Measurements from ENCODE around the gene ZSCAN18.
A peak's percentile ranks its signal among the peaks of the same experiment; 100 is the strongest.
"Not testable (repeated sequence)": the region's sequence is repeated elsewhere in the genome, so short reads cannot be mapped to it uniquely, and the experiment has no call there.

The ZSCAN18 gene

DNA sequence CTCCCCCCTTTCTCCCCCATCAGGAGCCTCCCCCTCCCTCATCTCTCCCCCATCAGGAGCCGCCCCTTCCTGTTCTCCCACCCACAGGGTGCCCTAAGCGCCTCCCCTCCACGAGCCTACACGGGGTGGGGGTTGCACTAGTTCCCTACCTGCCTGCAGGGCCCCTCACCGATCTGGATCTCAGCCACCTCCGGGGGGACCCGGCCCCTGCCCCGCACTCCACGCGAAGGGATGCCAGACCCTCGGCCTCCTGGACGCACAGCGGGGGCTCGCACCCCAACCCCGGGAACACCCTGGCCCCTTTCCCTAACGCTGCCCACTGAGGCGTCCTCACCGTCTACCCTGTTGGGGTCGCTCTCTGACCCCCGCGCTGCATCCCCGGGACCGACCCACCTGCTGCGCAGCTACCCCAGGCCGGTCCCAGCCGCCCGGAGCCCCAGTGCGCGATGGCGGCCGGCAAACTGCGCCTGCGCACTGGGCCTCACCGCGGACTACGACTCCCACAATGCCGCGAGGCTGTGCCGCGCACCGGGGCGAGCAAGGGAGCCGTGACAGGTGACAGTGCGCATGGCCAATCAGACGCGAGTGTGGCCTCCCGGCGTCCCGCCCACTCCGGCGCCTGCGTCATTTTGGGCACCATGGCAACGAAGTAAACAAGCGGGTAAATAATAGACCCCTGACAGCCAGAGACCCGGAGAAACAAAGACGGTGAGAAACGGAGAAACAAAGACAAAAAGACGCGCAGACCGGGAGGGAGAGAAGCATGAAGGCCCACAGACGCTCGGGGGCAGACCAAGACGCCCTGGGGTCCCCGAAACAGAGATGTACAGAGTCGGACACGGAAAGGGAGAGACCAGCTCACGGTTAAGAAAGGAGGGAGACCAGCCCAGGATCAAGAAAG is at the start of gene ZSCAN18:
TSS of gene ZSCAN18 (minus strand) at position 451 of the 901 bp plus-strand sequence. CDS start 7,964 bp downstream, outside the sequence.
- DNase-seq: peak; percentile 96

DNA sequence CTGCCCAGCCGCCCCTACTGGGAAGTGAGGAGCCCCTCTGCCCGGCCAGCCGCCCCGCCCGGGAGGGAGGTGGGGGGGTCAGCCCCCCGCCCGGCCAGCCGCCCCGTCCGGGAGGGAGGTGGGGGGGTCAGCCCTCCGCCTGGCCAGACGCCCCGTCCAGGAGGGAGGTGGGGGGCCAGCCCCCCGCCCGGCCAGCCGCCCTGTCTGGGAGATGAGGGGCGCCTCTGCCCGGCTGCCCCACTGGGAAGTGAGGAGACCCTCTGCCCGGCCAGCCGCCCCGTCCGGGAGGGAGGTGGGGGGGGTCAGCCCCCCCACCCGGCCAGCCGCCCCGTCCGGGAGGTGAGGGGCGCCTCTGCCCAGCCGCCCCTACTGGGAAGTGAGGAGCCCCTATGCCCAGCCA is 49.4 kb upstream of the ZSCAN18 start:
- not testable (repeated sequence) for DNase-seq

DNA sequence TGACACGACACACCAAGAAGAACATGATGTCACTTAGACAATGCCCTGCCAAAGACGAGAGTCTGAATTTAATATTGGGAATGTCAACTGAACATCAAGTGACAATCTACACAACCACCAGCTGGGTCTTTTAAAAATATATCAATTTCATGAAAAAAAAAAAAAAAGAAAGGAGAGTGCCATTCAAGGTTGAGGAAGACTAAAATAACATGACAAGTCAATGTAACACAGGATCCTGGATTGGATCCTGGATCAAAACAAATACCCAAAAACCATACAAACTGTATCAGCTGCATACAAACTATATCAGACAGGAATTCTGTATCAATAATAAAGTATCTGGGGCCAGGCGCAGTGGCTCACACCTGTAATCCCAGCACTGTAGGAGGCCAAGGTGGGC is 47.8 kb upstream of the ZSCAN18 start:
- no peak for DNase-seq

DNA sequence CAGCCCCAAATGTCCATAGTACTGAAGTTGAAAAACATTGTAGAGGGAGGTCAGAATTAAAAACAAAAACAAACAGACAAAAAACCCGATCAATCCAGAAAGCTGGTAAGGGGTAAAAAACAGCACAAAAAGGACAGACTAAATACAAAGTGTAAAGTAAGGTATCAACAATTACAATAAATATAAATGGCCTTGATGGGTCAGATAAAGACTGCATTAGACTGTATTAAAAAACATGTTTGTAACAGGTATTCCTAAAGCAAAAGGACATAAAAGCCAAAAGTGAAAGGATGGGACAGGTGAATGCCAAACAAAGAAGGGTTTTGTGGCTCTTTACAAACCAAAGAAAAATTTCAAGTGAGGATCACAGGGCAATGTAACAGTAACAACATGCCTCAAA is 36.2 kb upstream of the ZSCAN18 start:
- DNase-seq: no peak

DNA sequence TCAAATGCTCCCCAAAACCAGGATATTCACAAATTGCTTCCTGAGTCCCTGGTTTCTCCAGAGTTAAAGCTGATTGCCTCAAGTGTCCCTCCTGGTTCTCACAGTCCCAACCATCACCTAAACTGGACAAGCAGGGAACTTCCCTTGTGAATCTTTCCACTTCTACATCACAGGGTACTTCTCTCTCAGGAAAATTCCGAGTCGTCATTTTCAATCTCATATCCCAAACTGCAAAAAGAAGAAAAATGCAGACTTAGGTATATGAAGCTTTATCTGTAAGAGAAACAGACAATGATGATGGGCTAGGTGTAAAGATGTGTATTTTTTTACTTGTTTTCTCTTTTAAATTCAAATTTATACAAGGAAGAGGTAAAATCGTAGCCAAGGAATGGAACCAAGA is 31.3 kb upstream of the ZSCAN18 start:
- no peak for DNase-seq

GRCh38 chr19:58128041-58128685 is 30.1 kb upstream of the ZSCAN18 start:
- DNase-seq: no peak

GRCh38 chr19:58123354-58123753 is 25.3 kb upstream of the ZSCAN18 start:
- no peak for DNase-seq

GRCh38 chr19:58118979-58119733 is 21.1 kb upstream of the ZSCAN18 start:
- no peak for DNase-seq

DNA sequence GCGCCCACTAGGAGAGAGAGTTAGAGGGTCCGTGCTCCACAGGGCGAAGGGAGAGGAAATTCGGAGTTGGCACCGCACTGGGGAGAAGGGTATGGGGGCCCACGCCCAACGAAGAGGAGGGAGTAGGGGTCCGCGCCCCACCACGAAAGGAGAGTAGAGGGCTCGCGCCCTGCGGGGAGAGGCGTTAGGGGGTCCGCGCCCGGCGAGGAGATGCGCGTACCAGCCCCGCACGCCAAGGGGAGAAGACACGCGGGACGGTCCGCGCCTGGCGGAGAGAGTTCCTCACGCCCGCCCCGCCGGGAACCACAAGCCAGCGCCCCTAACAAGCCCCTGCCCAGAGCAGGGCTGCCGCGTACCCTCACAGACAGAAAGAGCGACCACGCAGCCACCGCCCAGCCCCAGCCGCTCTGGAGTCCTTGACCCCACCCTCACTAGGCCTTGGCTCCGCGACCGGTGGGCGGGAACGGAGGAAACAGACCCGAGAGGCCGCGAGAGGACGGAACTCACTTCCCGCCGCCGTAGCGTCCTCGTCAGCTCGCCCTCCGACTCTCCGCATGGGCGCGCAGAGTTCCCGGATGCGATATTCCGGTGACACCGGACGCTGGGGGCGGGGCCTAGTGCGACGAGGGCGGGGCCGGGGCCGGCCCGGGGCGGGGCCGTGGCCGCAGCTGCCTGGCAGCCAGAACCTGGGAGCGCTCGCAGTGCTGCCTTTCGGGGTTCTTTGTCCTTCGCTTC is 20.0 kb upstream of the ZSCAN18 start:
- no peak for DNase-seq

GRCh38 chr19:58108546-58108817 is 10.5 kb upstream of the ZSCAN18 start:
- DNase-seq: no peak

- DNase-seq: no peak
These were observed 9.9 kb upstream of the ZSCAN18 start for GRCh38 chr19:58107778-58108545.

GRCh38 chr19:58098682-58098998 is 609 bp upstream of the ZSCAN18 start:
- DNase-seq: no peak

GRCh38 chr19:58097349-58097748 is 682 bp downstream of the ZSCAN18 start:
- no peak for DNase-seq

- no peak for DNase-seq
These were observed 1.1 kb downstream of the ZSCAN18 start for GRCh38 chr19:58096884-58097283.

GRCh38 chr19:58095328-58095727 is 2.7 kb downstream of the ZSCAN18 start:
- no peak for DNase-seq

DNA sequence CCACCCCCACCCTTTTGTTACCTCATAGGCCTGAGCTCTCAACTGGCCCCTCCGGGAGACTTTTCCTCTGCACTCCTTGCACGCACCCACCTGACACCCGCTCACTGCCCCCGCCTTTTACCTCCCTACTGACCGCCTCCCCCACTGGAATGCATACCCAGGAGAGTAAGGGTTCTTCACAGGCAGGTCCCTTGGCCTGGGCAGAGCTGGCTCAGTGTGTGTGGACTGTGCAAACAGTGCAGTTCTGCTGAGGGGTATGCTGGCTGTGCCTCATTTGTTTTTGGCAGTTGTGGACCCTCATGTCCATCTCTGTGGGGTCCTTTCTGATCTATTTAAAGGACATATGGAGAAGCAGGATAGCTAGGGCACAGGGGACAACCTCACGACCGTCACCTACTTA is 5.0 kb downstream of the ZSCAN18 start:
- no peak for DNase-seq

DNA sequence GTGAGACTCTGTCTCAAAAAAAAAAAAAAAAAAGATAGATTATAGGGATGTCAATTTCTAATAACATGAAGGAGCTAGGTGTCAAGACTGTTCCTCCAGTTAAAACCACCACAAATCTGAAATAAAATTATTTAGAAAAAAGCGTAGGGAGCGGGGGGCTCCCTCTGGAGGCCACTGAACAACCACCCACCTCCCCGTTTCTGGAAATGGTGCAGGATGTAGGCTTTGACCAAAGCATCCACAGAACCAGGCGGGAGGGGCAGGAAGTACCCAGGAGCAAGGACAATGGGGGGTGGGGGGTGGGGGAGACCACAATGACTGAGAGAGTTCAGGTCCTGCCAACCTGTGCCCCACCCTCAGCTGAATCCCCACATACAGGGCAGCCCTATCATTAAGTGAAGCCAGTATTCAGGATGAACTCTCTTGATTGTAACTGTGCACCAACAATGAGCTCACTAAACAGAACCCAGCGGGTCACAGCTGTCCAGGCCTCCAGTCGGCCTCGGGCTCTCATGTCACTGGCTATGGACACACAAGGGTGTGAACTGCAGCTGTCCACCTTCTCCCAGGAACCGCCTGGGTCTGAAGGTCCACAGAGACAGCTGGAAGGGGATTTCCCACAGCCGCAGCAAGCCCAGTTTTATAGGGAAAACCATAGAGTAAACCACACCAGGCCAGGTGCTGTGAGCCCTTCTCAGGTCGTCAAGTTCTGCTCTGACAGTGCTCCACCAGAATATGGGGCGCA is 6.6 kb downstream of the ZSCAN18 start:
- DNase-seq: no peak

GRCh38 chr19:58089846-58090245 is 8.2 kb downstream of the ZSCAN18 start:
- DNase-seq: no peak

GRCh38 chr19:58088521-58089052 is 9.4 kb downstream of the ZSCAN18 start:
- no peak for DNase-seq

DNA sequence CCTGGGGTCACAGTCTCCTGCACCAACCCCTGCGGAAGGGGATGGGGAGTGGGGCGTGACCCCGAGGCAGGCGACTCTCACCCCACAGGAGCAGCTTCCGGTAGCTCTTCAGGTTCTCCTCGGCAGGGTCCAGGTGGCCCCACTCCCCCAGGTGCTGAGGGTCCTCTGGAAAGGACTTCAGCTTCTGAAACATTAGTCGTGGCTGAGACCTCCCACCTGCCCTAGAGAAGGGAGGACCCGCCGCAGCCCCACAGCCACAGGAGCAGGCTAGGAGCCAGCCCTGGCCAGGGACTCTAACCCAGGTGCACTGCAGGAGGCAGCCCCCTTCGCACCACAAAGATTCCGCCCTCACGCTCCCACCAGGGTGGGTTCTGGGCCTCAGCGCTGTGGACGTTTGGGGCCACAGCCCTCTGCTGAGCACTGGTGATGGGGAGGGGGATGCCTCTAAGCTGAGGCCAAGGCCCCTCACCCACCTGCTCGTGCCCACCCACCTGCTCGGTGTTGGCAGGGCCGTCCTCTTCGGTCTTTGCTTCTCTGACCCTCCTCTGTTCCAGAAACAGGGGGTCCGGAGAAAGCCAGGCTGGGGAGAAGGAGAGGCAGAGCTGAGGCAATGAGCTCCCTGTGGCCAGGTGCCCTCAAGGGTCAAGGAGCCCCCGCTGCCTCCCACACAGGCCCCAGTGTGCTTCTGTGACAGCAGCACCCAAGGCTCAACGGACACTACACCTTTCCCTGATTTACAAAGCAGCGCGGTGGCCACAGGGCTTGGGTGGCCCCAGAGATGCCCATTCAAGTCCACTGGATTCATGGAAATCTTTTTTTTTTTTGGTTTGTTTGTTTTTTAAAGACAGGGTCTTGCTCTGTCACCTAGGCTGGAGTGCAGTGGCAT is 11.0 kb downstream of the ZSCAN18 start:
- DNase-seq: no peak

Measured in NCI-H345 (cell line).